Activated CD4-positive, alpha-beta T cell treated with anti-CD3 and anti-CD28 coated beads, Interleukin-2, amount 50 U/mL, for 4 hours (primary cell): ENCODE data around the gene CTNNBL1.
"Not testable (repeated sequence)": the region's sequence is repeated elsewhere in the genome, so short reads cannot be mapped to it uniquely, and the experiment has no call there.

ENCODE experiments used
- DNase-seq, 2 experiments: peaks; one replicate each; pipeline ENCODE4 v3.0.0-alpha.2; 2020

The CTNNBL1 gene

GRCh38 chr20:37711994-37712964 is 18.4 kb downstream of the CTNNBL1 start:
- no peak for DNase-seq

- DNase-seq, result no peak
These were observed 19.6 kb downstream of the CTNNBL1 start for GRCh38 chr20:37713396-37713795.

GRCh38 chr20:37714978-37715672 is 21.3 kb downstream of the CTNNBL1 start:
- no peak for DNase-seq

GRCh38 chr20:37721751-37722150 is 27.9 kb downstream of the CTNNBL1 start:
- DNase-seq, result no peak

GRCh38 chr20:37722312-37722711 is 28.5 kb downstream of the CTNNBL1 start:
- not testable (repeated sequence) for DNase-seq

- no peak for DNase-seq
These were observed 29.8 kb downstream of the CTNNBL1 start for GRCh38 chr20:37723668-37724067.

GRCh38 chr20:37725165-37725564 is 31.3 kb downstream of the CTNNBL1 start:
- DNase-seq, result no peak

- DNase-seq, result no peak
These were observed 32.0 kb downstream of the CTNNBL1 start for GRCh38 chr20:37725855-37726254.

GRCh38 chr20:37726321-37726720 is 32.5 kb downstream of the CTNNBL1 start:
- no peak for DNase-seq

GRCh38 chr20:37726971-37727956 is 33.4 kb downstream of the CTNNBL1 start:
- DNase-seq, result no peak

GRCh38 chr20:37727957-37728634 is 34.3 kb downstream of the CTNNBL1 start:
- DNase-seq, result no peak

- DNase-seq, result no peak
These were observed 34.8 kb downstream of the CTNNBL1 start for GRCh38 chr20:37728635-37728983.

GRCh38 chr20:37729452-37729851 is 35.6 kb downstream of the CTNNBL1 start:
- DNase-seq, result no peak

GRCh38 chr20:37729909-37730308 is 36.1 kb downstream of the CTNNBL1 start:
- DNase-seq, result no peak

GRCh38 chr20:37733416-37733815 is 39.6 kb downstream of the CTNNBL1 start:
- DNase-seq, result no peak

GRCh38 chr20:37734228-37734985 is 40.6 kb downstream of the CTNNBL1 start:
- DNase-seq, result no peak

- no peak for DNase-seq
These were observed 41.7 kb downstream of the CTNNBL1 start for GRCh38 chr20:37735541-37735940.

GRCh38 chr20:37736132-37736531 is 42.3 kb downstream of the CTNNBL1 start:
- DNase-seq, result no peak

GRCh38 chr20:37737826-37738420 is 44.1 kb downstream of the CTNNBL1 start:
- DNase-seq, result no peak

GRCh38 chr20:37741055-37741454 is 47.2 kb downstream of the CTNNBL1 start:
- no peak for DNase-seq

- DNase-seq, result no peak
These were observed 47.7 kb downstream of the CTNNBL1 start for GRCh38 chr20:37741570-37741969.
